Stimulated activated CD4-positive, alpha-beta T cell treated with anti-CD3 and anti-CD28 coated beads, Interleukin-15, amount 100 ng/mL, for 1 hour (primary cell): ENCODE data around the gene NUP205.
"Not testable (repeated sequence)": the region's sequence is repeated elsewhere in the genome, so short reads cannot be mapped to it uniquely, and the experiment has no call there.

Experiments used
- DNase-seq, 2 donors: peaks; one replicate each; pipeline ENCODE4 v3.0.0-alpha.2; 2020; ENCODE audit warnings: low read depth in 1 of 2, low spot score in 1 of 2

The NUP205 gene

DNA sequence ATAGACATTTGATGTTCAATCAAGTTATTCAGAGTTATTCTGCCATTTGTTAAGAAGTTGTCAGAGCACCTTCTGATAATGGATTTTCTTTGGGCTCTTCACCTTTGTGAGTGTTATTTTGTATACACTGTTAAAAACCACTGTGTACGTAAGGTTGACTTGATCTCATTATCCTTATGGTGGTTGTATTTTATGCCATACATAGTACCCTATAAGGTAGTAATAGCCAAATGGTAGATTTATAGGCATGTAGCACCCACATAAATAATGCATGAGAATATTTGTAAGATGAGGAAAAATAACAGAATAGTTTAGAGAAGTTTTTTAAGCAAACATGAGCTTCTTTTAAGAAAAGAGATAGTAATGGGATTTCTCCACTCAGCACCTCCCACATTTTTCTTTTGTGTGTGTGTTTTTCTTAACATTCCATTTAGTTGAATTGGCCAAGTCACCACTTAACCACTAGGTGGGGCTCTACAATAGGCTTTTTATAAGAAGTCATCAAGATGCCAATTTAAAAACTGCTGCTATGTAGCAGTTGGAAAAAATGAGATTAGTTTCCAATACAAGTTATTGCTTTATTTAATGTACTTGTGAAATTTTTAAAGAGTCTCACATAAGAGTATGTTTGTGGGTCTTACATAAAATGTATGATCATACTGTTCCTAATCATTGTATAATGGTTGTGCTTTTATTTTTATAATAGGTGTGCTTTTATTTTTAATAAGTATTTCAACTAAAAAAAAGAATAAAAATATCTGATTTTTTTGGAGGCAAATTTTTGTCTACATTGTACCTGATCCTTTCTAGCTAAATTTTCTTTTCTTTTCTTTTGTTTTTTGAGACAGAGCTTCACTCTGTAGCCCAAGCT is 63.5 kb downstream of the NUP205 start:
- DNase-seq: no peak

DNA sequence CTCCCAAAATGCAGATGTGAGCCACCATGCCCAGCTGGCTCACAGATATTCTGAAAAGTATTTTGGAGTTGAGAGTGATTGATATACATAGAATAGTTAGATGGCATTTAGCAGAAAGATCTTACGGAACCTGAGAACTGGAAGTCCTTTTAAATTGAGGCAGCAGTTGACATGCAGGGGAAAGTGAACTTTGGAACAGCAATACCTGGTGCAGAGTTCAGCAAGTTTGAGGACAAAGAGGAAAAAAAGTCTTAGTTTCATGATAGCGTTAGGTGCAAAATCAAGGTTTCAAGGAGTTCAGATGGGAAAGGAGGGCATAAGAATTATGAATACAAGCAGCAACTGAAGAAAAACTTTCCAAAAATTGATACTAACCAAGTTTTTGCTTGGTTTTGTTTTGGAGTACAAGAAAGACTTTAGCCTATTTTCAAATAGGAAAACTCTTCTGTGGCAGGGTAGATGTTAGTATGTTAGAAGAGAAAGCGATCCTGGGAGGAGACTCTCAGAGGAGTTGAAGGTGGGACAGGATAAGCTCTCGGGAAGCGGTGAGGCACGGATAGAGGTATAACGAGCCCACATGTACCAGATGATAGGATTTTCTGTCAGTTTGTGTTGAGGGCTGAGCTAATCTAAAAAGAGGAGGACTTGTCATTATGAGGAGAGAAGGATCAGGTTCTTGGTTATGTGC is 76.6 kb downstream of the NUP205 start:
- no peak for DNase-seq

DNA sequence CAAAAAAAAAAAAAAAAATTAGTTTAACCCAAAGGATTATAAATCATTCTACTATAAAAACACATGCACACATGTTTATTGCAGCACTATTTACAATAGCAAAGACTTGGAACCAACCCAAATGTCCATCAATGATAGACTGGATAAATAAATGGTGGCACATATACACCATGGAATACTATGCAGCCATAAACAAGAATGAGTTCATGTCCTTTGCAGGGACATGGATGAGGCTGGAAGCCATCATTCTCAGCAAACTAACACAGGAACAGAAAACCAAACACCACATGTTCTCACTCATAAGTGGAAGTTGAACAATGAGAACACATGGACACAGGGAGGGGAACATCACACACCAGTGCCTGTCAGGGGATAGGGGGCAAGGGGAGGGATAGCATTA is 82.0 kb downstream of the NUP205 start:
- DNase-seq: not testable (repeated sequence)

DNA sequence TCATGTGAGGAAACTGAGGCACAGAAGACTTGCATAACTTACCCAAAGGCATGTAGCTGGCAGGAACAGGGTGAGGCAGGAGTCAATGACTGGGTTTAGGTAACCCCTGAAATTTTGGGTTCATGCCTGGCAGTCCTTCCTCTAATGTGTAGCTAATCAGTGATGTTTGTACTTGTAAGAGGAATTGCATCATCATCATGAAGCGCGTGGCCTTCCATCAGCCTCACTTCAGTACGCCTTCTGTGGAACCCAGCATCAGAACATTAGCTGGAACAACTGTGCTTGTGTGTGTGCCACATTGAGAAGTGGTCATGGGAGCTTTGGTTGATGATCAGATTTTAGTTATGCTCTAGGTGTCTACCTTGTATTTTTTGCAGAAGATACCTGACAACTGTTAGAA is 86.4 kb downstream of the NUP205 start:
- DNase-seq: no peak

DNA sequence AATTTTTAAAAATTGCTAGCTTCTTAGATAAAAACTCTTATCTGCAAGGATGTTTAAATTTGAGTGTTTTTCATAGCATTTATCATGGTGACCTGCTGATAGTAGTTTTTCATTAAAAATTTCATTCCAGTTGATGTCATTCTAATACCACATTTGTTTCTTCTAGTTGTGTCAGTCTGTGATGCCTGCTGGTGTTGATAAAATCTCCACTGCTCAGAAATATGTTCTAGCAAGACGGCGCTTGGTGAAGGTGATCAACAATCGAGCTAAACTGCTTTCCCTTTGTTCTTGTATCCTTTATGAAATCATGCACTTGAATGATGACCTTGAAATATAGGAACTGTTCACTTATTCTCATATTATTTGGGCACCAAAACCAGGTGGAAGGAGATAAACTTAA is 87.0 kb downstream of the NUP205 start:
- no peak for DNase-seq

DNA sequence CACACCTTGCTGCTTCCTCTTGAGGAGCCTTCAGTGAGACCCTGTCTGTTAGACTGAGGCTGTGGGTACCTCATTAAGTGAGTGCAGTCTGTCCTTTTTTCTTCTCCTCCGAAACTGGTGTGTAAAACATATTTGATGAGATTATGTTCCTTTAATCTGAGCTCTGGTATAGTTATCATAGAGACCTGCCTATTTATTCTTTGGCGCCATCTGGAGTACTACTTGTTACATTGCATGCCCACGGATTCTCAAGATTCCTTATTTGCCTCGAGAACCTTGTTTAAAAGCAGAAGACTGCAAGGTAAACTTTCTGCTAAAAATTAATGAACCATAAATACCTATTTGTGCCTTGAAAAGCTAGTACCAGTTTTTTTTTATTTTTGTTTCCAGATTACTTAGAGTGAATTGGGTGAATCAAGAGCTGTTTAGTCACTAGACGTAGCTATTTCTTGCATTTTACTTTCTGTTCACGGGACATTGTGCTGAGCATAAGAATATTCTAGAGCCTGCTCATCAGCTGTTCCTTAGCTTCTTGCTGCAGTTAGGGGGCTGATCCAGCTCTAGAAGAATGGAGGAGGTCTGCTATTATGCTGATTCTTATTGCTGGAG is 87.7 kb downstream of the NUP205 start:
- DNase-seq: no peak

DNA sequence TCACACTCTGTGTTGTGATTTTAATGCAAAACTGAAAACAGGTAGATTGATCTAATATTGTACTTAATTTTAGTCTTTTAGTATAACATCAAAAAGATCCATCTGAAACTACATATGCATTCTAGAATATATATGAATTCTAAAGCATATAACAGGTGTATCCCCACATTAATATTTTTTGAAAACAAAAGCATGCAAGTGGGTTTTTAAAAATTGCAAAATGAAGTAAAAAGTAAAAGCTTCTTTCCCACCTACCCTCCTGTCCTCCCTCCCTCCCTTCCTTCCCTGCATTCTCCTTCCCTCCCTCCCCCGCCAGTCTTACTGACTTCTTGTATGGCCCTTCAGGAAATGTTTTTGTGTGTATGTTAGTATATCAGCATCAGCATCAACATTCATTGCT is 90.0 kb downstream of the NUP205 start:
- no peak for DNase-seq

DNA sequence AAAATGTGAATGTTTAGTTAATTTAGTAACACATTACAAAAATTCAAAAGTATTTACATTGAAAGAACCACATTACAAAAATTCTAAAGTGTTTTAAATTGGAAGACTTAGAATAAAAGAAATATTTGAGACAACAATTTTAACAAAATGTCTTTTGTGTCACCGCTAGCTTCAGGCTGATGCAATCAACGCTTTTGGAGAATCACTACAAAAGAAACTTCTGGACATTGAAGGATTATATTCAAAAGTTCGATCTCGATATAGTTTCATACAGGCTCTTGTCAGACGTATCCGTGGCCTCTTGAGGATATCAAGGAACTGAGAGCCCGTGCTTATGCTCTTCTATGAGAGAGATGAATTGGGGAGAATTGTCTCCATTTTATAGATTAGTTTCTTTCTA is 90.5 kb downstream of the NUP205 start:
- no peak for DNase-seq

DNA sequence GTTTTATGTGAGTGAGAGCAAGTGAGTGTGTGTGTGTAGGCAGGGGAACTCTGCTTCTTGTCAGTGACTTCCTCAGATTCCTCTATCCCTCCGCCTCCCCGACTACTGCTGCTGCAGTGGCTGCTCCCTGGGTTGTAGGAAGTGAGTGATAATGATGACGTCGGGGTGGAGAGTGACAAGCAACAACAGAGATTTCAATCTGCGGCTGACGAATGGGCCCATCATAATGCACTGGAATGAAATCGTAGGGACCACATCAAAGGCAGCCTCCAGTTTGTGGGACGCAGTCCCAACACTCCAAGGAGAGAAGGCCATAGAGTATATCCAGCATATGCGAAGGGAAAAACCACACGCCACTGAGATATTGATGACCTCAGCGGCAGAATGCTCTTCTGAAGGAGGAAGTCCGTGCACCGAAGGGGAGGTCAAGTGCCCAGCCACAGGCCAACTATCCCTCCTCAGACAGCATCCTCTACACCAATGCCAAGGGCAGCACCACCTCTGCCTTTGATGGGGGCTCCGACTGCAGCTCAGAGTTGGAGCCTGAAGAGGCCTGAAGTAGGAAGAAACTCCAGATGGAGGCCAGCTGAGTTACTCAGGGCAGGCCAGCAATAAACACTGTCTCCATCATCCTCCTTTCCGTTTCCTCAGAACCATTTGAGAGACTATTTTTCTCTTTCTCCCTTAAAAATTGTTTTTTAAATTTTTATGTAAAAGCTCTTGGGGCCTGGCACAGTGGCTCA is 93.3 kb downstream of the NUP205 start:
- DNase-seq: no peak

DNA sequence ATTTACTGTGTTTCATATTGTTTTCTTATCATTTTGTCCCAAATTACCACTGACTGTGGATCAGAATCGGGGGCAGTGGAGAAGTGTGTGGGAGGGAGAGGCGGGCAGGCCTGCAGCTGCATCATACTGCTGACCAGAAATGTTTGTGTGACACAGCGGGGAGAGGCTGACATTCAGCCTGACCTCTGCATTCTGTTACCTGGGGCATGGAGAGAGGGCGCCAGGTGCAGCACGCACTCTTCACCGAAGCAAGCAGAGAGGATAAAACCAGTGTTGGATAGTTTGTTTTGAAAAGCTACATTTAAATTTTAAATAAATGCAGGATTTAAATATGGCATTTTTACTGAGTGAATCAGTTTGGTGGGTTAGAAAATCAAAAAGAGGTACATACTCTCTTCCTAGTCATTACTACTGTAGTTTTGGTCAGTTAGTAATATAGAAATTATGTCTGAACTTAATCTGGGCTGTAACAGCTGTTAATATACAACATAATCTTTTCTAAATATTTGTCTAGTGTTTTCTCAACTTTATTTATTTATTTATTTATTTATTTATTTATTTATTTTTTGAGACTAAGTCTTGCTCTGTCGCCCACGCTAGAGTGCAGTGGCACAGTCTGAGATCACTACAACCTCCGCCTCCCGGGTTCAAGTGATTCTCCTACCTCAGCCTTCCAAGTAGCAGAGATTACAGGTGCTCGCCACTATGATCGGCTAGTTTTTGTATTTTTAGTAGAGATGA is 95.8 kb downstream of the NUP205 start:
- no peak for DNase-seq

DNA sequence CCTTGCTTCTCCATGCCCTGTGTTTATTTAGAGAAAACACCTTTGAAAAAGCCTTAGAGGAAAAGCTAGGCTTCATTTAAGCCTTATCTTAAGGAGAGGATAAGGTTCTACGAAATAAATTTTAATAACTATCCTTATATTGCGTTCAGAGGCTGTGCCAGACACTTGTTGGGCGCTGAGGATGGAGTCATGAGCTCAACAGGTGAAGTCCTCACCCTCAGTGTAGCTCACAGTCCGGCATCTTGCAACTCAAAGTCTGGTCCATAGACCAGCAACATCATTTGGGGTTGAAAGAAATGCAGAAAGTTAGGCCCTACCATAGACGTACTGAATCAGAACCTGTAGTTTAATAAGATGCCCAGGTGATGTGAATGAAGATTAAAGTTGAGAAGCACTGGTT is 100.8 kb downstream of the NUP205 start:
- no peak for DNase-seq

DNA sequence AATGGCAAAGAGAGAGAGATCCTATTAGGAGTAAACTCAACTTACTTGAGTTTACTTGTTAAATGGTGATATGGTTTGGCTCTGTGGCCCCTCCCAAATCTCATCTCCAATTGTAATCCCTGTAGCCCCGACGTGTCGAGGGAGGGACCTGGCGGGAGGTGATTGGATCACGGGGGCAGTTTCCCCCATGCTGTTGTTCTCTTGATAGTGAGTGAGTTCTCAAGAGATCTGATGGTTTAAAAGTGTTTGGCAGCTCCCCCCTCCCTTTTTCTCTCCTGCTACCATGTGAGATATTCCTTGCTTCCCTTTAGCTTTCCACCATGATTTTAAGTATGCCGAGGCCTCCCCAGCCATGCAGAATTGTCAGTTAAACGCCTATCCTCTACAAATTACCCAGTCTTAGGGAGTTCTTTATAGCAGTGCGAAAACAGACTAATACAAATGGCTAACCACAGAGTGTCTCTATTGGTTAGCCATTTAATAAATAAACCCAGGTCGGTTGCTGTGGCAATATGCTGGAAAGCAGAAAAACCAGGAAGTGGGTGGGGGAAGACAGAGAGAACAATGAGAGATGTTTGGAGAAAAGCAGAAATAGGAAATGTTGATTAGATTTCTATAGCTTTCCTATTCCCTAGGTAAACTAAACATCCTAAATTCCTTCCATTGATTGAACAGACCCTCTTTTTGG is 101.6 kb downstream of the NUP205 start:
- DNase-seq: no peak

DNA sequence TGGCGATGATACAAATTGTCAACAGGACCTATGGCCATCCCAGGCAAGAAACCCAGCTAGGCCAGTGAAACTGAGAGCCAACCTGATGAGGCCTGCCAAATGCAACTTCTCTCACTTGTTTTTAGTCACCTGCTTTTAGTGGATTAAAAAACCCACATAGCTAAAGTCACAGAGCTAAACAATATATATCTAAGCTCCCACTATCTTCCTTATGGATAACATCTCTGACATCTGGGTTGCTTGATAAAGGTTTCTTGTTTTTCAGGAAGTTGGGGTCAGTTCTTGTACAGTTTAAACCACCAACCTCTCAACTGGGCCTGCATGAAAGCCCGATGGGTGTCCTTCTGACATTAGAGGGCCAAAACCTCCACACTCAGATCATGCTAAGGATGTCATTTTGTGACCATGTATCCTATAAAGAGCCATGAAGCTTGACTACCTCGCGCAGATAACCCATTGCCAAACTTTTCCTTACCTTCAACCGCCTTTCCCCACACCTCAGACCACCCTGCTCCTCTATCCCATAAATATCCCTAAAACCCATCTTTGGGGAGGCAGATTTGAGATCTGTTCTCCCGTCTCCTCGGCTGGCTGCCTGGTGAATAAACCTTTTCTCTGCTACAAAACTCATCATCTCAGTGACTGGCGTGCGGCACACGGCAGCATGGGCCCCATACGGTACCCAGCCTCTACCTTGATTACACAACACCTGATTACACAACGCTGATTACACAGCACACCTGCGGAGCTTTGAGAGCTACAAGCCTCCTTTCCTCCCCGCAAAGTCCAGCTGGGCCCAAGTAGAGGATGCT is 103.8 kb downstream of the NUP205 start:
- no peak for DNase-seq

DNA sequence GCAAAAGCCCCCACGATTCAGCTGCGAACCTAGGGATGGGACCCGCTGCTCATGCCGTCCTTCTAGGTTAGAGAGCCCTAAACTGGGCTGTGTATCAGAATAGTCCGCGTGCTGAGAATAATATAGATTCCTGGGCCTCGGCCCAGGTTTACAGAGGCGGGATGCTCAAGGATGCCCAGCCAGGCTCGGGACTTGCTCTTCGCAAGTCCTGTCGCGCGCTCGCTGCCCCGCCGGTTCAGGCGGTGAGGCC is 104.3 kb downstream of the NUP205 start:
- no peak for DNase-seq

DNA sequence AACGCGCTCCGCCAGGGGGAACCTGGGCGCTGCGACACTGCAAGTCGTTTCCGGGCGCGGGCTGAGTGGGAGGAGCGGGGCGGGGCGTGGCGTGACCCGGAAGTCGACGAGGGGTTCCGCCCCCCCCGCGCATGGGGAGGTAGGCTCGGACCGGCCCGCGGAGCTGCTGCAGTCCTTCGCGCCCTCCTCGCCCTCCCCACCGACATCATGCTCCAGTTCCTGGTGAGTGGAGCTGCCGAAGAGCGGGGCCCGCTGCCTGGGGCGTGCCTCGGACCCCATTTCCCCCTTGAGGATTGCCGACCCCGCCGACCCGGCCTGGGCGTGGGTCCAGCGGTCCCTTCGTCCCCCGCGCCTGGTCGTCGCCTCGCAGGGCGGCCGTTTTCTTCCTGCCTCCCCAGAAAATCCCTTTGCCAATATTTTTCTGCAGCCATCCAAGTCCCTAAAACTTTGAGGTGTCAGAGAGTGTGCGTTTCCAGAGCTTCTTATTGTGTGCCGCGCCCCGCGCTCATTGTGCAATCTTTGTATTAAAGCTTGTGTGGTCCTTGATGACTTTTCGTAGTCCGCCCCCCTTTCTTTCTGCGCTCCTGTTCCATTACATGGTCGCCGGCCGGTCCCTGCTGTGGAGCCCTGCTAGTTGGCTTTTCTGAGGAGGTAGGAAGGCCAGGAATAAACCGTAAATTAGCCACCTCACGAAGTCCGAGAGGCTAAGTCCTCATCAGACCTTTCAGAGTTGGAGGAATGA is 104.8 kb downstream of the NUP205 start, which contains the start of gene STMP1:
STMP1 (plus strand) TSS at position 142 of the 742 bp plus-strand sequence.
- peak; percentile 91 to 98 for DNase-seq

DNA sequence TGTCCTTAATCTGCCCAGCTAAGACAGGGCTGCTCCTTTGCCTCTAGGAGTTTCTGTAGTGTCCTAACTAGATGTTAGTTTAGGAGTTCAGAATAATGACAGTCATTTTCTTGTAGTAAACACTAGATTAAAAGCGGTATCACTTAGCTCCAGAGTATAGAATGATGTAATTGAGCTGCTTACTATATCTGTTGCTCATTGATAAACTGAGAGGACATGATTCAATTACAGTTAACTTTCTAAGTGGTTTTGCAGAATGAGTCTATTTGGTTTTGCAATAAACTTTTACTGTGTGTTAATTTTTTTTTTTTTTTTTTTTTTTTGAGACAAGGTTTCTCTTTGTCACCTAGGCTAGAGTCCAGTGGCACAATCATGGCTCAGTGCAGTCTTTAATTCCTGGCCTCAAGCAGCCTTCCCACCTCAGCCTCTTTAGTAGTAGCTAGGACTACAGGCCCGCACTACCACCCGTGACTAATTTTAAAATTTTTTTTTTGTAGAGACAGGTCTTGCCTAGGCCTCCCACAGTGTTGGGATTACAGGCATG is 106.4 kb downstream of the NUP205 start:
- no peak for DNase-seq

DNA sequence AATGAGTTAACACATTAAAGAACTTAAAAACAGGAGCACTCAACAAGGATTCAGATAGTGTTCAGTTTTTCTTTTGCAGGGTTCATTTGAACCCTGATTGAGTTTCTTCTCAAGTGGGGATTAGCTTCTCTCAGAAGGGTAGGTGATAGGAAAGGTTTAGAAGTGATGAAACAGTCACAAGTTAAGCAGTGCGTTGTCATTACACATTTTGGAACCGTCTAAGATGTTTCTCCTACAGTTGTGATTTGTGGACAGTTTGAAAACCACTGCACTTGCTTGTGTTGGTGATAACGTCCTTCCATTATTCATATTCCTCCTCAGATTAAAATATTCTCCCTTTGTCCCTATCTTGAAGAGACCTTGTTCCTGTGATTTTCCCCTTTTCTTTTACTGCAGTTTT is 107.3 kb downstream of the NUP205 start:
- DNase-seq: no peak

DNA sequence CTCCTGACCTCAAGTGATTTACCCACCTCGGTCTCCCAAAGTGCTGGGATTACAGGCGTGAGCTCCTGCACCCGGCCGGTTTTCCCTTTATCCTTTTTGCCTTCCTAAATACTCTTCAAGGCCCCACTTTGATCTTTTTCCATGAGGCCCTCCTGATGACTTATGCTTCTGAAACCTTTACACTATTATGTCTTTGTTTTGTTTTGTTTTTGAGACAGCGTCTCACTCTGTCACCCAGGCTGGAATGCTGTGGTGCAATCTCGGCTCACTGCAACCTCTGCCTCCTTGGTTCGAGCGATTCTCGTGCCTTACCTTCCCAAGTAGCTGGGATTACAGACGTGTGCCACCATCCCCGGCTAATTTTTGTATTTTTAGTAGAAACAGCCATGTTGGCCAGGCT is 108.4 kb downstream of the NUP205 start:
- no peak for DNase-seq

DNA sequence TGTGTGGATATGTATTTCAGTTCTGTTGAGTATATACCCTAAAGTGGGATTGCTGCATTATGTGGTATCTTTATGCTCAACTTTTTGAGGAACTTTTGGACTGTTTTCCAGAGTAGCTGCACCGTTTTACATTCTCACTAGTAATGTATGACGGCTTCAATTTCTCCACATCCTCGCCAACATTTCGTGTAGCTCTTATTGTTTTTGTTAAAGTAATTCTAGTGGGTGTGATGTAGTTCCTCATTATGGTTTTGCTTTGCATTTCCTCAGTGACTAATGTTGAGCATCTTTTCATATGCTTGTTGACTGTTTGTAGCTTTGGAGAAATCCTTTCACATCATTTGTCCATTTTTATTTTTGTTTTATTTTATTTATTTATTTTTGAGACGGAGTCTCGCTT is 109.1 kb downstream of the NUP205 start:
- no peak for DNase-seq
